Measurements from ENCODE around the gene ZNF410.

Gene ZNF410

GRCh38 chr14:73949752-73950734 is 63.4 kb downstream of the ZNF410 start, which contains the start of the genes COQ6 and FAM161B:
COQ6 (plus strand) TSS chr14:73950302; CDS start chr14:73950333, 31 bp downstream.
FAM161B (minus strand) TSS chr14:73950094; CDS start chr14:73950026, 68 bp downstream.
- DNase-seq, result peak; percentile 90

GRCh38 chr14:73953731-73954130 is 67.1 kb downstream of the ZNF410 start:
- ATAC-seq (no peak), DNase-seq (no peak)

More at GRCh38 chr14:73949752-73950734, 63.4 kb downstream of the ZNF410 start, which contains the start of the genes COQ6 and FAM161B:
- ATAC-seq, result peak; percentile 99

GRCh38 chr14:73955674-73956073 is 69.0 kb downstream of the ZNF410 start:
- ATAC-seq, result no peak
- DNase-seq, result no peak

- DNase-seq (no peak), ATAC-seq (no peak)
Measured at GRCh38 chr14:73958591-73958990, 71.9 kb downstream of the ZNF410 start.

GRCh38 chr14:73961192-73961591 is 74.5 kb downstream of the ZNF410 start:
- DNase-seq, result no peak

GRCh38 chr14:73965216-73965615 is 78.6 kb downstream of the ZNF410 start:
- ATAC-seq, result no peak
- no peak for DNase-seq

More at GRCh38 chr14:73961192-73961591, 74.5 kb downstream of the ZNF410 start:
- ATAC-seq, result no peak

GRCh38 chr14:73968885-73969284 is 82.2 kb downstream of the ZNF410 start:
- ATAC-seq (no peak), DNase-seq (no peak)

- ATAC-seq (no peak), DNase-seq (no peak)
Measured at GRCh38 chr14:73973497-73973896, 86.8 kb downstream of the ZNF410 start.

- no peak for DNase-seq
- ATAC-seq, result no peak
Measured at GRCh38 chr14:73976125-73976524, 89.5 kb downstream of the ZNF410 start.

GRCh38 chr14:73977896-73978295 is 91.2 kb downstream of the ZNF410 start:
- DNase-seq, result no peak

More at GRCh38 chr14:73977896-73978295, 91.2 kb downstream of the ZNF410 start:
- no peak for ATAC-seq
